Fibroblast of the aortic adventitia (primary cell): ENCODE results near the gene USP30. TPM values are rescaled to one million over a fixed set of nuclear protein-coding genes. Genes with fewer than 3 reads are reported as not detected.
"Not testable (repeated sequence)": the region's sequence is repeated elsewhere in the genome, so short reads cannot be mapped to it uniquely, and the experiment has no call there.

Experiments used
- DNase-seq: peaks from one replicate; pipeline ENCODE4 v3.0.0-alpha.2; 2010; ENCODE audit warnings: low read depth
- H3K4me3 ChIP-seq: 2 replicates; pipeline ENCODE4 v1.5.1; 2011; ENCODE audit warnings: low read depth, mild to moderate bottlenecking, control low read depth, low read length, moderate library complexity
- total RNA-seq: library from RNA; depleted of rRNA; stranded (reverse); fragments of >200 nt; gene quantifications from 2 replicates; pipeline ENCODE4 v1.2.3, GENCODE V29; 2012; ENCODE audit warnings: low replicate concordance
- TF ChIP-seq, protein P1 (sequence below): IDR thresholded peaks from 2 replicates; pipeline ENCODE4 v1.5.1; 2011; ENCODE audit warnings: mild to moderate bottlenecking, low read length, control low read depth, inconsistent platforms; ENCODE audit not compliant: insufficient read depth

The USP30 gene
- total RNA-seq, 1 donor, result 11.2 TPM

- DNase-seq, result no peak
- no peak overlapping the region for H3K4me3 ChIP-seq
- TF ChIP-seq, protein P1, sequence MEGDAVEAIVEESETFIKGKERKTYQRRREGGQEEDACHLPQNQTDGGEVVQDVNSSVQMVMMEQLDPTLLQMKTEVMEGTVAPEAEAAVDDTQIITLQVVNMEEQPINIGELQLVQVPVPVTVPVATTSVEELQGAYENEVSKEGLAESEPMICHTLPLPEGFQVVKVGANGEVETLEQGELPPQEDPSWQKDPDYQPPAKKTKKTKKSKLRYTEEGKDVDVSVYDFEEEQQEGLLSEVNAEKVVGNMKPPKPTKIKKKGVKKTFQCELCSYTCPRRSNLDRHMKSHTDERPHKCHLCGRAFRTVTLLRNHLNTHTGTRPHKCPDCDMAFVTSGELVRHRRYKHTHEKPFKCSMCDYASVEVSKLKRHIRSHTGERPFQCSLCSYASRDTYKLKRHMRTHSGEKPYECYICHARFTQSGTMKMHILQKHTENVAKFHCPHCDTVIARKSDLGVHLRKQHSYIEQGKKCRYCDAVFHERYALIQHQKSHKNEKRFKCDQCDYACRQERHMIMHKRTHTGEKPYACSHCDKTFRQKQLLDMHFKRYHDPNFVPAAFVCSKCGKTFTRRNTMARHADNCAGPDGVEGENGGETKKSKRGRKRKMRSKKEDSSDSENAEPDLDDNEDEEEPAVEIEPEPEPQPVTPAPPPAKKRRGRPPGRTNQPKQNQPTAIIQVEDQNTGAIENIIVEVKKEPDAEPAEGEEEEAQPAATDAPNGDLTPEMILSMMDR, result no peak
Observed at GRCh38 chr12:109016978-109017377, 35.4 kb upstream of the USP30 start.

GRCh38 chr12:109018296-109018695 is 34.1 kb upstream of the USP30 start:
- no peak for DNase-seq
- TF ChIP-seq, protein P1, result no peak
- no peak overlapping the region for H3K4me3 ChIP-seq

GRCh38 chr12:109020146-109020795 is 32.1 kb upstream of the USP30 start:
- TF ChIP-seq, protein P1, result no peak
- DNase-seq, result no peak
- H3K4me3 ChIP-seq, result no peak overlapping the region

DNA sequence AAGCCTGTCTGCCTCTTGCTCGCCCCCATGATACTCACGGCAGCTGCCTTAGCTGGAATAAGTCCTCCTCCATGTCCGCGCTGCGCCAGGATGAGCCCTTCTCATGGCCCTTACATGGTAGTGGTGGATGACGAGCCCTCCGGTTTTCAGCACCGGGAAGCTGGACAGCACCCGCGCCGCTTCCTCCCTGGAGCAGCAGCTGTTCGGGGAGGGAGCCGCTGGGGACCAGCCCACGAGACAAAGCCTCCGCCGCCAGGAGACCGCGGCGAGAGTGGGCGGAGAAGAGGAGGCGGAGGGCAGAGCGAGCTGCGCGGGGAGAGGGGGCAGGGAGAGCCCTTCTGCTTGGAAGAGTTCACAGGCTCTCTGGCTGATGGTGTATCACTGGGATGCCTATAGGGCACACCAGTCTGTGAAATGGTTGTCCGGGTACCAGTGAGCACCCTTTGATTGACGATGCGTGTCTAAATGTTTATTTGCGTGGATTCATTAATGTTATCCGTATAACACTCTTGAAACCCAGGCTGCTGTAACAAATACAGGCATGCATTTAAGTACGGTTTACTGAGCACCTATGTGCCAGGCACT is 31.5 kb upstream of the USP30 start, which contains the start of gene SVOP:
Gene SVOP, minus strand, starts transcription at position 273 of the 585 bp plus-strand sequence. Its CDS starts 200 bp downstream, at position 73.
- TF ChIP-seq, protein P1, result no peak
- H3K4me3 ChIP-seq, result peak within 1 kb of the TSS; percentile 31
- DNase-seq, result peak; percentile 74

GRCh38 chr12:109027767-109028166 is 24.6 kb upstream of the USP30 start:
- no peak overlapping the region for H3K4me3 ChIP-seq
- TF ChIP-seq, protein P1, result no peak
- DNase-seq, result peak; percentile 52

- H3K4me3 ChIP-seq, result not testable (repeated sequence)
- peak; percentile 2 for DNase-seq
Observed at GRCh38 chr12:109028624-109029023, 23.8 kb upstream of the USP30 start.

DNA sequence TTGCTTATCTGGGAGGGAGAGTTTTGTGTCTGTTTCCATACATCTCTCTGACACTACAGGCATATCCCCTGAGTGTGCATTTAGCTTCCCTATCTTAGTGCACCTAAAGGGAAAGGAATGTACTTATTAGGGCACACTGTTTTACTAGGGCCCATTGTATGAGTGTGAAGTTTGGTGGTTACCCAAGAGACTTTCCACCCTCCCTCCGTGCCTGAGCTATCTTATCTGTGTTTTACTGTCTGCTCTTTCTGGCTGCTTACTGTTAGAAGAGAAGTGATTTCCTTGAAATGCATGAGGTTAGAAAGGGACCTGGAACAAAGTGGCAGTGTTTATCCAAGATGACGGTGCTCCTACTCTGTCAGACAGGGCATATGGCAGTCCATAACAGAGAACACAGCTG is 23.0 kb upstream of the USP30 start:
- DNase-seq, result peak; percentile 16
- H3K4me3 ChIP-seq, result no peak overlapping the region
- TF ChIP-seq, protein P1, result no peak
